Lung (tissue), 12 donors: ENCODE measurements around the gene ZNF836. TPM values are rescaled to one million over a fixed set of nuclear protein-coding genes. Genes with fewer than 3 reads are reported as not detected.

Experiments
- ATAC-seq: fragments of 200-7000 bp; cut with Tn5 transposase; one replicate; pipeline ENCODE4 v1.9.1; 2020; ENCODE audit warnings: moderate number of reproducible peaks; ENCODE audit not compliant: insufficient read depth, low FRiP score
- DNase-seq, 3 donors: peaks; one replicate each; pipeline ENCODE4 v3.0.0-alpha.2; 2013 to 2017
- H3K27ac ChIP-seq, 2 donors: one replicate each; pipeline ENCODE4 v1.5.1; 2013; ENCODE audit warnings: mild to moderate bottlenecking in 2 of 2, moderate library complexity in 2 of 2, control low read depth in 1 of 2, inconsistent platforms in 1 of 2, low read depth in 1 of 2, low read length in 1 of 2
- H3K27me3 ChIP-seq, 3 donors: one replicate each; pipeline ENCODE4 v1.5.1; 2013; ENCODE audit warnings: low read length in 2 of 3; ENCODE audit not compliant: control insufficient read depth in 3 of 3, insufficient read depth in 3 of 3
- H3K36me3 ChIP-seq, 4 donors: one replicate each; pipeline ENCODE4 v1.5.1; 2013; ENCODE audit warnings: low read length in 4 of 4, mild to moderate bottlenecking in 1 of 4, moderate library complexity in 1 of 4; ENCODE audit not compliant: control insufficient read depth in 4 of 4, insufficient read depth in 4 of 4
- H3K4me1 ChIP-seq, 5 donors: one replicate each; pipeline ENCODE4 v1.5.1; 2013; ENCODE audit warnings: low read length in 5 of 5, mild to moderate bottlenecking in 2 of 5, moderate library complexity in 1 of 5; ENCODE audit not compliant: control insufficient read depth in 5 of 5, insufficient read depth in 5 of 5
- H3K4me3 ChIP-seq: one replicate; pipeline ENCODE4 v1.5.1; 2013; ENCODE audit warnings: mild to moderate bottlenecking, control low read depth, moderate library complexity
- H3K9ac ChIP-seq, 2 donors: one replicate each; pipeline ENCODE4 v1.5.1; 2013; ENCODE audit warnings: low read length in 2 of 2, control low read depth in 1 of 2; ENCODE audit not compliant: insufficient read depth in 1 of 2
- H3K9me3 ChIP-seq, 4 donors: one replicate each; pipeline ENCODE4 v1.5.1; 2013; ENCODE audit warnings: low read length in 3 of 4, mild to moderate bottlenecking in 1 of 4, moderate library complexity in 1 of 4; ENCODE audit not compliant: control insufficient read depth in 4 of 4, insufficient read depth in 3 of 4
- CTCF ChIP-seq: IDR thresholded peaks from 2 replicates; pipeline ENCODE4 v1.5.1; 2012; ENCODE audit warnings: mild to moderate bottlenecking; ENCODE audit errors: control extremely low read depth, extremely low read depth
- WGBS, 2 donors: extraction: QIAGEN DNeasy Blood & Tissue Kit; methylation state at CpG; one replicate each; pipeline ENCODE4 v1.1.7; 2013; 5-methylcytosine and 5-hydroxymethylcytosine counted together
- polyA plus RNA-seq, 2 donors: library from polyadenylated mRNA; stranded (reverse); fragments of 200-250 nt; gene quantifications; one replicate each; pipeline ENCODE4 v1.2.1, GENCODE V29; 2013
- total RNA-seq, 2 donors: library from RNA; depleted of rRNA in 1 of 2; stranded (reverse); fragments of >200 nt in 1 of 2; gene quantifications; one replicate each; pipeline ENCODE4 v1.2.1, GENCODE V29; 2014 to 2021
- donor health status: control.
- donor health status: control.
- donor health status: Bipolar disorder and iron deficiency.
- donor health status: healthy.
- donor health status: DM: yes; HTN: yes; CAD: no.

Gene ZNF836
- total and polyA plus RNA-seq, 4 donors = 3.0 to 20.6 (median 9.7) TPM

DNA sequence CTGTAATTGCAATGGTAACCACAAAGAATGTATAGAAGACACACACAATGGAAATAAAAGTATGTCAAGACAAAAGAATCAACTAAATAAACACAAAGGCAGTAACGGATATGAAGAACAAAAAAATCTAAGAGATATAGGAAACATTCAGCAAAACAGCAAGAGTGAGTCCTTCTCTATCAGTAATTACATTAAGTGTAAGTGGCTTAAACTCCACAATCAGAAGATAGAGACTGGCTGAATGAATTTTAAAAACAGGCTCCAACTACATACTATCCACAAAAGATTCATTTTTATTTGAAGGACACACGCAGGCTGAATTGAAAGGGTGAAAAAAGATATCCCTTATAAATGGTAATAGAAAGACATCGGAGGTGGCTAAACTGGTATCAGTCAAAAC, 51.1 kb downstream of the ZNF836 start:
- 97 to 98% methylated on average over 3 of the region's 3 CpGs for WGBS, 2 donors
- H3K27ac ChIP-seq = no peak overlapping the region
- no peaks in the 10 kb centered on the region for H3K27me3 ChIP-seq
- H3K9me3 ChIP-seq = peaks cover 37 to 55% (median 47%) of the 10 kb centered on the region in 4 donors
- ATAC-seq (no peak), DNase-seq (no peak)
- TF ChIP-seq CTCF = no peak
- H3K4me1 ChIP-seq = no peaks in the 10 kb centered on the region
- no peak overlapping the region for H3K9ac ChIP-seq
- no peak overlapping the region for H3K4me3 ChIP-seq
- H3K36me3 ChIP-seq = peaks cover 37 to 92% (median 78%) of the 10 kb centered on the region in 4 donors

- WGBS, 2 donors = 98% methylated on average over 12 of the region's 12 CpGs
- Histone ChIP-seq H3K9me3 (peaks cover 32 to 82% (median 57%) of the 10 kb centered on the region in 4 donors), H3K9ac (no peak overlapping the region), H3K27ac (no peak overlapping the region), H3K36me3 (peaks cover 21 to 63% (median 53%) of the 10 kb centered on the region in 4 donors), H3K4me1 (no peaks in the 10 kb centered on the region), H3K27me3 (no peaks in the 10 kb centered on the region), H3K4me3 (no peak overlapping the region)
- ATAC-seq (no peak), DNase-seq (no peak)
- TF ChIP-seq CTCF = no peak
Measured at GRCh38 chr19:52115526-52116053, 55.8 kb downstream of the ZNF836 start.

DNA sequence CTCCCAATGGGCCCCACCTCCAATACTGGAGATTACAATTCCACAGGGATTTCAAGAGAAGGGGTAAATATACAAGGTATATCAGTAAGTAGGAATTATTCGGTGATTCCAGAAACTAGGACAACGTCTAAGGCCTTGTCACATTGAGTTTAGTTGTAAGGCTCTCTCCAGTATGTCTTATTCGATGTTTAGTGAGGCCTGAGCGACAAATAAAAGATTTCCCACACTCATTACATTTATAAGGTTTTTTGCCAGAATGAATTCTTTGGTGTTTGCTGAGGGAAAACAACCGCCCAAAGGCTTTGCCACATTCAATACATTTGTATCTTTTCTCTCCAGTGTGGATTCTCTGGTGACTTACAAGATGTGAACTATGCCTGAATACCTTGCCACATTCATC, 56.7 kb downstream of the ZNF836 start:
- Histone ChIP-seq H3K9ac (no peak overlapping the region), H3K4me1 (no peaks in the 10 kb centered on the region), H3K4me3 (no peak overlapping the region), H3K9me3 (peaks cover 37 to 75% (median 54%) of the 10 kb centered on the region in 4 donors), H3K27me3 (no peaks in the 10 kb centered on the region), H3K27ac (no peak overlapping the region), H3K36me3 (peaks cover 21 to 54% (median 46%) of the 10 kb centered on the region in 4 donors)
- ATAC-seq = no peak
- WGBS, 2 donors = 99% methylated on average over 5 of the region's 5 CpGs
- no peak for TF ChIP-seq CTCF
- DNase-seq = no peak

- 81 to 93% methylated on average over 3 of the region's 3 CpGs for WGBS, 2 donors
- ATAC-seq (no peak), DNase-seq (no peak)
- no peak for TF ChIP-seq CTCF
- no peak overlapping the region for H3K4me3 ChIP-seq
- H3K27ac ChIP-seq = no peak overlapping the region
- H3K9me3 ChIP-seq = peaks cover 29 to 67% (median 41%) of the 10 kb centered on the region in 4 donors
- H3K4me1 ChIP-seq = no peaks in the 10 kb centered on the region
- H3K36me3 ChIP-seq = peaks cover 14 to 34% (median 28%) of the 10 kb centered on the region in 4 donors
- no peak overlapping the region for H3K9ac ChIP-seq
- no peaks in the 10 kb centered on the region for H3K27me3 ChIP-seq
Measured at GRCh38 chr19:52112624-52113023, 58.8 kb downstream of the ZNF836 start.
